Astrocyte of the spinal cord (primary cell): ENCODE measurements around the gene NMRK1.

ENCODE experiments used
- DNase-seq: peaks from one replicate; pipeline ENCODE4 v3.0.0; 2011; ENCODE audit warnings: low read depth, low spot score
- H3K4me3 ChIP-seq: 2 replicates; pipeline ENCODE4 v1.5.1; 2011; ENCODE audit warnings: low read depth, mild to moderate bottlenecking, low read length, moderate library complexity
- in situ Hi-C: cut with HindIII; loops from 2 replicates; pipeline ENCODE4 v1.10.0; 2017; ENCODE audit warnings: low sequenced_read_pairs
- TF ChIP-seq, protein P1 (sequence below): IDR thresholded peaks from 2 replicates; pipeline ENCODE4 v1.5.1; 2012; ENCODE audit warnings: low read depth, mild to moderate bottlenecking, low read length, inconsistent platforms

The NMRK1 gene

DNA sequence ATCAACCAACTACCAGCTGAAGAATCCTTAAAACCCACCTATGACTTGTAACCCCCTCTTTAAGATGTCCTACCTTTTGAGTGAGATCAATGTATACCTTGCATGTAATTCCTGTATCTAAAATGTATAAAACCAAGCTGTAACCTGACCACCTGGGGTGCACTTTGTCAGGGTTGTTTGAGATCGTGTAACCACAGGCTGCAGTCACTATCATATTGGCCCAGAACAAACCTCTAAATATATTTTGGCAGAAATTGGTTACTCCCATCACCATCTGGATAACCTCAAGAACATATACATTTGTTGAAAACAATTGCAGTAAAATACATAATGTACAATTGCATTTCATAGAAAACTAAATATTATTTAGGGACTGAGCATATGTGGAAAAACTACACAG lies 68.3 kb downstream of the NMRK1 start:
- in situ Hi-C loops, result no loop called here
- DNase-seq, result no peak
- TF ChIP-seq, protein P1, sequence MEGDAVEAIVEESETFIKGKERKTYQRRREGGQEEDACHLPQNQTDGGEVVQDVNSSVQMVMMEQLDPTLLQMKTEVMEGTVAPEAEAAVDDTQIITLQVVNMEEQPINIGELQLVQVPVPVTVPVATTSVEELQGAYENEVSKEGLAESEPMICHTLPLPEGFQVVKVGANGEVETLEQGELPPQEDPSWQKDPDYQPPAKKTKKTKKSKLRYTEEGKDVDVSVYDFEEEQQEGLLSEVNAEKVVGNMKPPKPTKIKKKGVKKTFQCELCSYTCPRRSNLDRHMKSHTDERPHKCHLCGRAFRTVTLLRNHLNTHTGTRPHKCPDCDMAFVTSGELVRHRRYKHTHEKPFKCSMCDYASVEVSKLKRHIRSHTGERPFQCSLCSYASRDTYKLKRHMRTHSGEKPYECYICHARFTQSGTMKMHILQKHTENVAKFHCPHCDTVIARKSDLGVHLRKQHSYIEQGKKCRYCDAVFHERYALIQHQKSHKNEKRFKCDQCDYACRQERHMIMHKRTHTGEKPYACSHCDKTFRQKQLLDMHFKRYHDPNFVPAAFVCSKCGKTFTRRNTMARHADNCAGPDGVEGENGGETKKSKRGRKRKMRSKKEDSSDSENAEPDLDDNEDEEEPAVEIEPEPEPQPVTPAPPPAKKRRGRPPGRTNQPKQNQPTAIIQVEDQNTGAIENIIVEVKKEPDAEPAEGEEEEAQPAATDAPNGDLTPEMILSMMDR, result no peak
- no peak overlapping the region for H3K4me3 ChIP-seq

DNA sequence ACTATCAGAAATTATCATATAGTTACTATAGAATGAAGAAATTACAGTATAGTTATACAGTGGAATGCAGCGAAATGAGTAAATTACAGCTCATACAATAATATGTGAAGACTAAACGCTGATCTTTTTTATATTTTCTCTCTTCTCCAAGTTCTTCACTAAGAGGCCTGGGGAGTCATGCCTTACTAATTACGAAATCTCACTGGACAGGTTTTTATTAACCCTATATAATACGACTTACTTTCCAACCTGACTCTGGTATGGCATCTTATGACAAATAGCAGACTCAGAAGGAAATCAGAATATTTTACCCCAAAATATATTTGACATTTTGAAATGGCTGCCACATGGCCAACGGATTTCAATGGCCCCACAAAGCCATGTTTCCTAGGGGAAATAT lies 68.9 kb downstream of the NMRK1 start:
- in situ Hi-C loops, result no loop called here
- TF ChIP-seq, protein P1, result no peak

DNA sequence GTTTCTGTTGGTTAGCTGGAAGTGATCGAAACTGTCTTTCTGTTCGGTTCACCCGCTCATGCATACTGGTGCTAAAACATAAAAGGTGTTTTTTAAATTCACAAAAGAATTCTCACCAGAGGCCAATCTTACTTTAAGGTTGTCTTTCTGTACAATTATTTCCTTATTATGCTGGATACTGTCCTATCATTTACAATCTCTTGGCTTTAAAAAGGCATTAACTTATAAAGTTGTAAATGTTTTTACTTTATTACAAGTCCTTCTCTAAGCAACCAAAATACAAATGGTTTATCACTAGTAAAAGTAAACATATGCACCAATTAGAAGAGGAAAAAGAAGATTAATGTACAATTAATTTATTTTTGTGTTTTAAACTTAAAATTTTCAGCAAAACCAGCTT lies 70.6 kb downstream of the NMRK1 start:
- TF ChIP-seq, protein P1, result no peak
- DNase-seq, result no peak
- no peak overlapping the region for H3K4me3 ChIP-seq
- in situ Hi-C loops, result no loop called here

More for the DNA sequence above, 68.9 kb downstream of the NMRK1 start:
- H3K4me3 ChIP-seq, result no peak overlapping the region
- no peak for DNase-seq

DNA sequence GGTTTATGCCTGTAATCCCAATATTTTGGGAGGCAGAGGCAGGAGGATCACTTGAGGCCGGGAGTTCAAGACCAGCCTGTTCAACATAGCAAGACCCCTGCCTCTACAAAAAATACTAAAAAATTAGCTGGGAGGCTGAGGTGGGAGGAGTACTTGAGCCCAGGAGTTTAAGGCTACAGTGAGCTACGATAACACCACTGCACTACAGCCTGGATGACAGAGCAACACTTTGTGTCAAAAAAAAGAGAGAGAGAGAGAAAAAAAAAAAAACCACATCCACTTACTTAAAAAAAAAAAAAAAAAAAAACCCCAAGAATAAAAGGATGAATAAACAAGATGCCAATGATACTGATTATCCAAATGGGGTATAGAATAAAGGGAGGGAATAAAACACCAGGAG lies 74.2 kb downstream of the NMRK1 start:
- no peak for DNase-seq
- no peak overlapping the region for H3K4me3 ChIP-seq
- in situ Hi-C loops, result no loop called here
- TF ChIP-seq, protein P1, result no peak
